SH-SY5Y (cell line): ENCODE measurements around the gene RCN2.

Source experiments
- GATA2 ChIP-seq: IDR thresholded peaks from 2 replicates; pipeline ENCODE4 v1.6.1; 2011; ENCODE audit warnings: mild to moderate bottlenecking, low read depth, low read length
- GATA3 ChIP-seq: IDR thresholded peaks from 2 replicates; pipeline ENCODE4 v1.6.1; 2011; ENCODE audit warnings: low read depth, mild to moderate bottlenecking, low read length, moderate library complexity

RCN2 gene

GRCh38 chr15:76961268-76962011 is 29.9 kb downstream of the RCN2 start:
- no peak for TF ChIP-seq GATA2
- no peak for TF ChIP-seq GATA3

- TF ChIP-seq GATA2 (no peak), GATA3 (no peak)
Observed at GRCh38 chr15:76962337-76963013, 30.9 kb downstream of the RCN2 start.

- TF ChIP-seq GATA2 = no peak
- no peak for TF ChIP-seq GATA3
Observed at GRCh38 chr15:76963596-76963995, 32.0 kb downstream of the RCN2 start.

- TF ChIP-seq GATA3 (no peak), GATA2 (no peak)
Observed at GRCh38 chr15:76964157-76964556, 32.6 kb downstream of the RCN2 start.

GRCh38 chr15:76967067-76967466 is 35.5 kb downstream of the RCN2 start:
- TF ChIP-seq GATA2 (no peak), GATA3 (no peak)

GRCh38 chr15:76968306-76968705 is 36.8 kb downstream of the RCN2 start:
- TF ChIP-seq GATA3 = no peak
- TF ChIP-seq GATA2 = no peak

- TF ChIP-seq GATA2 (no peak), GATA3 (no peak)
Observed at GRCh38 chr15:76972389-76973361, 41.1 kb downstream of the RCN2 start.

- TF ChIP-seq GATA2 (no peak), GATA3 (no peak)
Observed at GRCh38 chr15:76973362-76973743, 41.8 kb downstream of the RCN2 start.

- TF ChIP-seq GATA2 (no peak), GATA3 (no peak)
Observed at GRCh38 chr15:76973906-76974305, 42.4 kb downstream of the RCN2 start.

- TF ChIP-seq GATA2 (no peak), GATA3 (no peak)
Observed at GRCh38 chr15:76974456-76975036, 43.0 kb downstream of the RCN2 start.

GRCh38 chr15:76976141-76976540 is 44.6 kb downstream of the RCN2 start:
- no peak for TF ChIP-seq GATA3

GRCh38 chr15:76976572-76977270 is 45.2 kb downstream of the RCN2 start:
- TF ChIP-seq GATA2 (no peak), GATA3 (no peak)

GRCh38 chr15:76978522-76979330 is 47.2 kb downstream of the RCN2 start:
- TF ChIP-seq GATA3 (no peak), GATA2 (no peak)
